HCT116 (cell line): ENCODE results near the gene BABAM2. TPM values are rescaled to one million over a fixed set of nuclear protein-coding genes. Genes with fewer than 3 reads are reported as not detected.

ENCODE experiments used
- ATAC-seq: fragments of 200-7000 bp; cut with Tn5 transposase; 2 replicates; pipeline ENCODE4 v1.9.1; 2020; ENCODE audit warnings: mild to moderate bottlenecking, moderate library complexity
- BruUV-seq: library from RNA; stranded (reverse); fragments of 400-500 nt; replicated peaks from 2 replicates; lab custom pipeline; 2021; lab: Mats Ljungman, UMichigan
- CTCF ChIA-PET: fragments of 300-600 bp; sonication (Branson Sonifier 250); formaldehyde crosslinking; loops from one replicate; lab custom pipeline; 2021; ENCODE audit warnings: antibody characterized with exemption; lab: Charles Lee
- POLR2A ChIA-PET: fragments of 300-600, 350-600 bp; sonication (Branson Sonifier 250); formaldehyde crosslinking; loops from one replicate; lab custom pipeline; 2021; ENCODE audit warnings: antibody characterized with exemption; lab: Charles Lee
- RAD21 ChIA-PET, 2 experiments: fragments of 300-600 bp; sonication (Branson Sonifier 250); formaldehyde crosslinking; loops; one replicate each; lab custom pipeline; 2023; ENCODE audit warnings: low total read pairs in 2 of 2; ENCODE audit not compliant: uncharacterized antibody in 2 of 2, unreplicated experiment in 2 of 2, low non-redundant PET in 1 of 2; lab: Charles Lee
- DNase-seq: peaks from one replicate; pipeline ENCODE4 v3.0.0-alpha.2; 2010; ENCODE audit warnings: low read depth, low spot score
- H2AFZ ChIP-seq: fragments of 200-600 bp; shearing (Covaris generic), sonication (generic); 2 replicates; pipeline ENCODE4 v1.6.1; 2017; ENCODE audit warnings: low read depth, mixed run types, mixed read lengths, antibody characterized with exemption, low read length; ENCODE audit not compliant: poor library complexity, severe bottlenecking
- H3K27ac ChIP-seq: 2 replicates; pipeline ENCODE4 v1.5.1; 2012; ENCODE audit warnings: low read depth, low read length
- H3K27me3 ChIP-seq: fragments of 200-600 bp; sonication (generic); 2 replicates; pipeline ENCODE4 v1.6.1; 2016; ENCODE audit warnings: mixed run types, low read length, mixed read lengths; ENCODE audit not compliant: insufficient read depth
- H3K36me3 ChIP-seq, 2 experiments: fragments of 200-500 bp in 1 of 2; fragments of 200-600 bp in 1 of 2; sonication (Bioruptor generic) in 1 of 2; sonication (generic) in 1 of 2; 2 replicates each; pipeline versions ENCODE4 v1.5.1 to v1.6.1; 2014 to 2016; ENCODE audit warnings: low read length in 2 of 2, inconsistent platforms in 1 of 2, mixed read lengths in 1 of 2, mixed run types in 1 of 2; ENCODE audit not compliant: insufficient read depth in 2 of 2, control insufficient read depth in 1 of 2
- H3K4me1 ChIP-seq, 2 experiments: fragments of 200-600 bp in 1 of 2; sonication (generic) in 1 of 2; 2 replicates each; pipeline versions ENCODE4 v1.5.1 to v1.6.1; 2012 to 2017; ENCODE audit warnings: low read length in 2 of 2, inconsistent platforms in 1 of 2, mild to moderate bottlenecking in 1 of 2, mixed read lengths in 1 of 2, mixed run types in 1 of 2, moderate library complexity in 1 of 2; ENCODE audit not compliant: insufficient read depth in 2 of 2, control insufficient read depth in 1 of 2
- H3K4me2 ChIP-seq: fragments of 200-600 bp; sonication (generic); 2 replicates; pipeline ENCODE4 v1.6.1; 2017; ENCODE audit warnings: mixed run types, low read length, mixed read lengths
- H3K4me3 ChIP-seq, 2 experiments: fragments of 200-600 bp in 1 of 2; sonication (generic) in 1 of 2; replicated peaks in 1 of 2; 2 replicates each; pipeline ENCODE4 v1.5.1; 2011 to 2016; ENCODE audit warnings: low read length in 2 of 2, control low read depth in 1 of 2, low read depth in 1 of 2, mild to moderate bottlenecking in 1 of 2, mixed read lengths in 1 of 2, mixed run types in 1 of 2
- H3K79me2 ChIP-seq: fragments of 200-600 bp; sonication (generic); 2 replicates; pipeline ENCODE4 v1.6.1; 2017; ENCODE audit warnings: mild to moderate bottlenecking, mixed run types, low read length, moderate library complexity, mixed read lengths; ENCODE audit not compliant: insufficient read depth
- H3K9ac ChIP-seq: fragments of 200-600 bp; sonication (generic); 2 replicates; pipeline ENCODE4 v1.6.1; 2016; ENCODE audit warnings: low read length, mixed read lengths
- H3K9me2 ChIP-seq: fragments of 200-600 bp; sonication (generic), shearing (Covaris generic); 2 replicates; pipeline ENCODE4 v1.6.1; 2017; ENCODE audit warnings: mixed run types, mild to moderate bottlenecking, moderate library complexity; ENCODE audit not compliant: insufficient read depth
- H3K9me3 ChIP-seq, 2 experiments: fragments of 200-500 bp in 1 of 2; fragments of 200-600 bp in 1 of 2; sonication (Bioruptor generic) in 1 of 2; sonication (generic) in 1 of 2; 2 replicates each; pipeline ENCODE4 v1.6.1; 2014 to 2017; ENCODE audit warnings: low read length in 2 of 2, mixed read lengths in 2 of 2, inconsistent platforms in 1 of 2, low read depth in 1 of 2, mild to moderate bottlenecking in 1 of 2, mixed run types in 1 of 2, moderate library complexity in 1 of 2; ENCODE audit not compliant: control insufficient read depth in 1 of 2, insufficient read depth in 1 of 2
- H4K20me1 ChIP-seq: fragments of 200-600 bp; sonication (generic), shearing (Covaris generic); 2 replicates; pipeline ENCODE4 v1.6.1; 2017; ENCODE audit warnings: mixed run types, mild to moderate bottlenecking, moderate library complexity; ENCODE audit not compliant: insufficient read depth
- CTCF ChIP-seq, 3 experiments: fragments of 200-600 bp in 1 of 3; sonication (generic) in 1 of 3; IDR thresholded peaks in 2 of 3; conservative IDR thresholded peaks in 1 of 3; 2 replicates each; pipeline ENCODE4 v1.5.1; 2012 to 2017; ENCODE audit warnings: low read depth in 2 of 3, low read length in 2 of 3, antibody characterized with exemption in 1 of 3, borderline replicate concordance in 1 of 3, control low read depth in 1 of 3, mild to moderate bottlenecking in 1 of 3, mixed read lengths in 1 of 3, mixed run types in 1 of 3, moderate library complexity in 1 of 3; ENCODE audit not compliant: insufficient read depth in 1 of 3
- EZH2 ChIP-seq: fragments of 200-600 bp; sonication (generic); IDR thresholded peaks from 2 replicates; pipeline ENCODE4 v1.6.1; 2017; ENCODE audit warnings: antibody characterized with exemption, mixed run types
- MAX ChIP-seq: IDR thresholded peaks from 2 replicates; pipeline ENCODE4 v1.6.1; 2012
- POLR2A ChIP-seq: IDR thresholded peaks from 2 replicates; pipeline ENCODE4 v1.7.0; 2011; ENCODE audit warnings: borderline replicate concordance; ENCODE audit not compliant: insufficient read depth, insufficient read length; ENCODE audit errors: extremely low read depth
- RAD21 ChIP-seq: IDR thresholded peaks from 2 replicates; pipeline ENCODE4 v1.6.1; 2012; ENCODE audit warnings: low read depth, mild to moderate bottlenecking
- REST ChIP-seq: IDR thresholded peaks from 2 replicates; pipeline ENCODE4 v1.6.1; 2012; ENCODE audit warnings: low read depth
- intact Hi-C: fragments of 100-400 bp; cut with micrococcal nuclease; formaldehyde crosslinking; loops from 2 replicates; pipeline ENCODE4 v1.10.0; 2022
- total RNA-seq: library from RNA; stranded (reverse); gene quantifications from one replicate; pipeline ENCODE4 v1.2.1, GENCODE V29; 2021; ENCODE audit not compliant: unreplicated experiment

Gene BABAM2
- total RNA-seq, 1 experiment from 2014 or later = 23.8 TPM

GRCh38 chr2:28030600-28030999, 140.1 kb downstream of the BABAM2 start:
- POLR2A ChIA-PET = no interaction called here
- no TSS peak for BruUV-seq

More at GRCh38 chr2:28030600-28030999, 140.1 kb downstream of the BABAM2 start:
- RAD21 ChIA-PET = no interaction called here
- H4K20me1 ChIP-seq = no peaks in the 10 kb centered on the region
- DNase-seq (no peak), ATAC-seq (no peak)
- no peak overlapping the region for H2AFZ ChIP-seq
- CTCF ChIA-PET = no interaction called here
- H3K36me3 ChIP-seq = no peaks in the 10 kb centered on the region
- H3K27me3 ChIP-seq = no peaks in the 10 kb centered on the region
- H3K9me2 ChIP-seq = no peaks in the 10 kb centered on the region
- no peak overlapping the region for H3K4me2 ChIP-seq
- no peak overlapping the region for H3K9ac ChIP-seq
- TF ChIP-seq RAD21 (no peak), EZH2 (no peak), MAX (no peak), CTCF (IDR thresholded peaks at IDR 0.05 in 2 of 3, conservative IDR thresholded peaks at IDR 0.05 in 1 of 3; ENCODE audit: borderline replicate concordance in 1 of 3, insufficient read depth in 1 of 3, low read depth in 2 of 3, low read length in 2 of 3) (no peak), POLR2A (no peak), REST (no peak)
- no peaks in the 10 kb centered on the region for H3K79me2 ChIP-seq
- H3K4me1 ChIP-seq = no peaks in the 10 kb centered on the region
- no peak overlapping the region for H3K4me3 ChIP-seq
- intact Hi-C loops = no loop called here
- no peaks in the 10 kb centered on the region for H3K9me3 ChIP-seq
- no peak overlapping the region for H3K27ac ChIP-seq
